Epithelial cell of prostate (primary cell): ENCODE results near the gene TPRX2.
"Not testable (repeated sequence)": the region's sequence is repeated elsewhere in the genome, so short reads cannot be mapped to it uniquely, and the experiment has no call there.

Experiments
- DNase-seq: peaks from one replicate; pipeline ENCODE4 v3.0.0-alpha.2; 2011; ENCODE audit warnings: low read depth, low spot score
- H3K27ac ChIP-seq: fragments of 450-650 bp; 2 replicates; pipeline ENCODE4 v1.5.1; 2017; ENCODE audit warnings: mild to moderate bottlenecking

TPRX2 gene

DNA sequence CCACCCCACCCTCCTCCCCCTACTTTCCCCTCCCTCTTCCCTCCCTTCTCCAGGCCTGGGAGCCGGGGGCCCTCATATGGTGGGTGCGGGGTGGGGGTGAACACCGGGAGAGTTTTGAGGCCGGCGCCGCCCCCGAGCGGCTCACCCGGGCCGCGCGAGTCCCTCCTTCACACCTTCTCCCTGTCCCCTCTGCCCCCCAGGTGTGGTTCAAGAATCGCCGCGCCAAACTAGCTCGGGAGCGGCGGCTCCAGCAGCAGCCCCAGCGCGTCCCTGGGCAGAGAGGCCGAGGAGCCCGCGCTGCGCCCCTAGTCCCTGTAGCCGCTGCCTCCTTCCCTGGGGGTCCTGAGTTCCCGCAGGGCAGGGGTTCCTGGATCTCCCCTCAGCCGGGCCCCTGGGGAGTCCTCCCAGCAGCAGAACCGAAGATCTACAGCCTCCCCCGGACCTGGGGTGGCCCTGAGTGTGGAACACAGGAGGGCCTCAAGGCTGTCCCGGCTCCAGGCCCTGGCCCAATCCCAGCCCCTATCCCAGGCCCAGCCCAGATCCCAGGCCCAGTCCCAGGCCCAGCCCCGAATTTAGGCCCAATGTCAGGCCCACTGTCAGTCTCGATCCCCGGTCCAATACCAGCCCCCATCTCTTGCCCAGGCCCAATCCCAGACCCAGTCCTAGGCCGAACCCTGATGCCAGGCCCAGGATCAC, 1.7 kb downstream of the TPRX2 start:
- no peak overlapping the region for H3K27ac ChIP-seq
- DNase-seq = no peak

DNA sequence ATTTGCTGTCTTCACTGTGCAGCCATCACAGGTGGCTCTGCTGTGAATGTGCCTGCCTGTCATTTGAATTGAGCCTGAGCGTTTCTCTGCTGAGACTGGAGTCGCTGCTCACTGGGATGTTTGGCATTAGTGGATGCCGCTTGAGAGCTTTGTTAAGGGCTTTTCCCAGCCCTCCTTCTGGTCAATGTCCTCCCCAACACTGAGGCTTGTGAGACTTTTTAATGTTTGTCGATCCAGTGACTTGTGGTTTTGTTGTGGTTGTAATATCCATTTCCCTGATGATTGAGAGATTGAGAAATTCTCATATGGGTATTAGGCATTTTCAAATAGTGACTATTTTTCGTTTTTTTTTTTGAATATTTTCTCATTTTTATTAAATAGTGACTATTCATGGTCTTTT, 2.6 kb downstream of the TPRX2 start:
- no peak for DNase-seq
- H3K27ac ChIP-seq = no peak overlapping the region

DNA sequence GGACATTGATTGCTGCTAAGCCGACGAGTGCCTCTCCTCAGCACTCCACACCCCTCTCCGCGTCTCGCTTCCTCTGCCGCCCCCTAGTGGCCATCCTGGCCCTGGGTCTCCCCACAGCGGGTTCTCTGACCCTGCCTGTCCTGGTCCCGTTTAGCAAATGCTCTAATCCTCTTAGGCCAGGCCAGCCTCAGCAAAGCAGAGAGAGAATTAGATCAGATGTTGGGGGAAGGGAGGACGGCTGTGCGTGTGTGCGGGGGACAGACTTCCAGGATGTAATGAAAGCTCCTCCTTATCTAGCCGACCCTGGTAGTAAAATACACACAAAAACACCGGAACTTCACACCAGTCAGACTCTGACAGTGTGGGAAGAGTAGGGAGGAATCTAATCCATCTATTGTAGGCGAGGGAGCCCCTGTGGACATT, 4.5 kb downstream of the TPRX2 start:
- no peak for DNase-seq
- no peak overlapping the region for H3K27ac ChIP-seq

DNA sequence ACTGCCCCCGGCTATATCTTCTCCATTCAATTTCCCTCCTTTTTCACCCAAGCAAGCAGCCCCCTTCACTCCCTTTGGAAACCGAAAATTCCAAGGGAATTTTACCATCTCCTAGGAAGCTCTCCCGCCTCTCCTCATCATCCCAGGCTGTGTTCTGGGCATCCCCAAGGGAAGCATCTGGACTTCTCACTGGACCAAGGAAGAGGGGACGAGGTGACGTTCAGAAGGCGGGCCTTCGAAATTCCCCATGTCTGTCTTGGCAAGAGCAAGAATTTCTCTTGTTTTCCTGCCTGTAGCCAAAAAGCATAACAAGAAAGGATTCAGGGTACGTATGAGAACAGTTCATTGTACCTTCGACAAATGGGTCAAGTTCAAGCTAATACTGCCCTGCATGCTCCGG, 6.1 kb downstream of the TPRX2 start:
- no peak overlapping the region for H3K27ac ChIP-seq
- DNase-seq = no peak

DNA sequence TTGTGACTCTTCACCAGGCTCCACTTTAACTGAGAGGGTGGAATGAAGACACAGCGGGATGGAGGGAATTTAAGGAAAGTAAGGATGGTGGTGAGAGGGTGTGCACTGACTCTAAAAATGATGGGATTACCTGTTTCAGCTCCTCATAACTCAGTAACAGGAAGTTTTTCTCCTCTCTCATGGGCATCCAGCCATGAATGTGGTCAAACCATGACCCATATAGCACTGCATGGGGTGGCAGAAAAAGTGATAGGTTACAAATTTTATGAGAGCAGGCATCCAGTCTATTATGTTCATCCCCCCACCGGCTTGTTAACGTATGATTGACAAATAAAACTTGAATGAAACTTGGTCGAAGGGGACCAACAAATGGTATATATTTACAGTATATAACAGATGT, 19.9 kb downstream of the TPRX2 start:
- no peak overlapping the region for H3K27ac ChIP-seq
- no peak for DNase-seq

GRCh38 chr19:47879385-47879784, 20.4 kb downstream of the TPRX2 start:
- not testable (repeated sequence) for DNase-seq, H3K27ac ChIP-seq

DNA sequence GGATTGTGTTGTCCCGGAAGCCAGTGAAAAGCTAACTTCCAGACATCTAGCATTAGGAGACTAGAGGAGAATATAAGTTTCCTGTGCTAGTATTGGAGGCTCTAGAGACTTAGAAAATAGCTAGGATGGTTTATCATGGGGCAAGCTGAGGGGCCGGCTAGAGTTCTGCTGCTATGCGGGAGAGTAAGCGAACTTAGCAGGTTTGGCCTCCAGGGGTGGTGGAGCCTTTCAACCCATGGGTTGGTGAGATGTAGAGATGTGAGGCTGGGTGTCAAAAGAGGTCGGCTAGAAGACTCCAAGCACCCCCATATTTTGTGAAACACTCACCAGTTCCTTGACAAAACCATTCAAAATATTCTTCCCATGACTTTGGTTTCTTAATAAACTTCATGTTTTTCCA, 22.7 kb downstream of the TPRX2 start:
- no peak overlapping the region for H3K27ac ChIP-seq
- no peak for DNase-seq

- H3K27ac ChIP-seq = no peak overlapping the region
- no peak for DNase-seq
Measured at GRCh38 chr19:47882890-47883289, 23.9 kb downstream of the TPRX2 start.

GRCh38 chr19:47885067-47885463, 26.0 kb downstream of the TPRX2 start:
- DNase-seq = no peak
- H3K27ac ChIP-seq = no peak overlapping the region

DNA sequence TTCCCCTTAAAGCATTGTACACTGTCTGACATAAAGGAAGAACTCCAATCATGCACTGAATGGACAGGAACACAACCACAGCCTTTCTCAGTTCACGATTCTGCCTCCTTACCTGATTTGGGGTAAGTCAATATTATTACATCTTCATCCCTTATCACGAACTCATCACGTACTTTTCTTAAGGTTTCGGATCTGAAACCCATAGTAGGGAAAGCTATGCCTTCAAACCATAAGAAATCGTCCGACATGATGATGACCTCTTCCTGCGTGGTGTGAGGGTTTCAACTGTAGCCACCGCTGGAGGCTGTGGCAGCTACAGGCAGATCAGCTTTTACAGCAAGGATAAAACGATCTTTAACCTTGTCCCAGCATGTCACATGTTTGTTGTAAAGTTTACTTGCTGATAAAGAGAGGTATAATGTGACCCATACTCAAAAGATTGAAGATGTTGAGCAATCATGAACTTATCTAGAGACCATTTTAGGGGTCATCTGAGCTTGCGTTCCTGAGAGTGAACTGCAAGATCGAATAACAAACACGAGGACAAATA, 27.1 kb downstream of the TPRX2 start, which contains the start of gene SULT2A1:
TSS of gene SULT2A1 (minus strand) at position 306 of the 550 bp plus-strand sequence. CDS start at position 248, 58 bp downstream.
- H3K27ac ChIP-seq = no peak within 1 kb of the TSS
- no peak for DNase-seq

- no peak overlapping the region for H3K27ac ChIP-seq
Measured at GRCh38 chr19:47890865-47891621, 32.0 kb downstream of the TPRX2 start.

DNA sequence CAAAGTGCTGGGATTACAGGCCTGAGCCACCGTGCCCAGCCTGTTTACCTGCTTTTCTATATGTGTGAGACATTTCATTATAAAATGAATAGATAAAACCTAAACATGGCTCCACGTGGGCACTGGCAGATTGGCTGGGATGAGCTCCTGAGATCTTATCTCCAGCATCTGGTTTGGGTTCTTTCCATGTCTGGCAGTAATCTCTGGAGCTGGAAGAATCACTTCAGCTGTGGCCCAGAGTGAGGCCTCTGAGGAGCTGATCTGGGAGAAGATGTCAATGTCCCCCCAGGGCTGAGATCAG, 32.5 kb downstream of the TPRX2 start:
- H3K27ac ChIP-seq = no peak overlapping the region
- no peak for DNase-seq

More at GRCh38 chr19:47890865-47891621, 32.0 kb downstream of the TPRX2 start:
- DNase-seq = no peak

- DNase-seq = no peak
- H3K27ac ChIP-seq = no peak overlapping the region
Measured at GRCh38 chr19:47891923-47892666, 33.1 kb downstream of the TPRX2 start.

GRCh38 chr19:47895165-47895782, 36.2 kb downstream of the TPRX2 start:
- DNase-seq = no peak
- H3K27ac ChIP-seq = no peak overlapping the region

DNA sequence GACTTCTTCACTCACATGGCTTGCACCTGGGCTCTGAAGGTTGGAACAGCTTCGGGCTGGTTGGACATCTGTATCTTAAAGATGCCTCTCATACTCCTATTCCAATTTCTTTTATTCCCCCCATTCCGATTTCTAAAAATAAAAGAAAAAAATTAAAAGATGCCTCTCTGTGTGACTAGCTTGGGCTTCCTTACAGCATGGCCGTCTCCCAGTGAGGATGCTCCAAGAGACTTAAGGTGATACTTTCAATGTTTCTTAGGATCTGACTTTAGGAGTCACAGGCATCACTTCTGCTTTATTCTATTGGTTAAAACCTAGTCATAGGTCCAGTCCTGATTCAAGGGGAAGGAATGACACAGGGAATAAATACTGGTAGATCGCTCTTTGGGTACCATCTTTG, 37.0 kb downstream of the TPRX2 start:
- no peak overlapping the region for H3K27ac ChIP-seq
- DNase-seq = no peak

DNA sequence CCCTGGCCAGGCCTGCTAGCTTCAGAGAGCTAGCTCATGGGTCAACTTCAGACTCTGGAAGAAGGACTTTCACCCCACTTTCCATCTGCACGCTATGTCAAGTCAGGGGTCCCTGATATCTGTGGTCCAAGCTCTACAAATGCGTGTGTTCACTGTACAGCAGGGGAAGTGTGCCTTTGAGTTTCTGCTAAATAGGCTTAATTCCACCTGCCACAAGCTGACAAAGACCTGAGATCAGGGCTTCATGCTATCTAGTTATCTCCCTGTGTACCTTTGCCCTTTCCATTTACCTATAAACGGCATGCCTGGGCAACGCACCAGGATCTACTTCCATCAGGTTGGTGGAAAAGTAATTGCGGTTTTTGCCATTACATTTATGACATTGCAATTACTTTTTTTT, 37.7 kb downstream of the TPRX2 start:
- no peak overlapping the region for H3K27ac ChIP-seq
- no peak for DNase-seq

DNA sequence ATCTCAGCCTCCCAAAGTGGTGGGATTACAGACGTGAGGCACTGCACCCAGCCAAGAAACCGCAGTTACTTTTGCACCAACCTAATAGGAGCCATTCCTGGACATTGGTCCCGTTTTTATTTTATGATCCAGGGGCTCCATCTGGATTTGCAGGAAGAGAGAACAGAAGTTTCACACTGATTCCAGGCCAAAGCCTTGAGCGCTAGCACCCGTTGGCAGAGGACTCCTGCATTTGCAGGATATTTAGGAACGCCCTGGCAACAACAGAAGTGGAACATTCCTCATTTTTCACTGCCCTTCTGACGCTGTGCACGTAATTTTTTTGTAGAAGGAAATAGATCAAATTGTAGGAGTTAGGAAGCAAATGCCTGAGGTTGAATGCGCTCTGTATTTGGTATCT, 38.8 kb downstream of the TPRX2 start:
- H3K27ac ChIP-seq = no peak overlapping the region
- no peak for DNase-seq

GRCh38 chr19:47899335-47899734, 40.3 kb downstream of the TPRX2 start:
- DNase-seq = no peak
- H3K27ac ChIP-seq = no peak overlapping the region

- no peak for DNase-seq
- no peak overlapping the region for H3K27ac ChIP-seq
Measured at GRCh38 chr19:47901370-47901769, 42.3 kb downstream of the TPRX2 start.

DNA sequence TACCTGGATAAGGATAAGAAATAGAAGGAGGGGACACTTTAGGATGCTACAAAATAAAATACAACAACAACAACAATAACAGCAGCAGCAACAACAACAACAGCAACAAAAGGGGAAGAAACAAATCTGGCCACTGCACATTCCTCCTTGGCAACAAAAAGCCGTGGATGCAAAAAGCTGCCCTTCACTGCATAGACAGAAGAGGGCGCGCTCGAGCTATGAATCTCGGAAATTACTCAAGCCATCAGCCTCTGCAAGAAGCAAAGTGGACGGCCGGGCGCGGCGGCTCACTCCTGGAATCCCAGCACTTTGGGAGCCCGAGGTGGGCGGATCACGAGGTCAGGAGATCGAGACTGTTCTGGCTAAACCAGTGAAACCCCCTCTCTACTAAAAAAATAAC, 50.3 kb downstream of the TPRX2 start:
- DNase-seq, H3K27ac ChIP-seq: not testable (repeated sequence)
